OCI-LY3 (cell line): ENCODE results near the gene AXIN1.
"Not testable (repeated sequence)": the region's sequence is repeated elsewhere in the genome, so short reads cannot be mapped to it uniquely, and the experiment has no call there.

Experiments
- H2AFZ ChIP-seq: fragments of 200-600, 300-600 bp; shearing (Covaris generic); 2 replicates; pipeline ENCODE4 v1.6.0; 2014; ENCODE audit warnings: antibody characterized with exemption, low read depth, low read length
- H3K27ac ChIP-seq: fragments of 200-600, 300-600 bp; sonication (generic); 2 replicates; pipeline ENCODE4 v1.5.1; 2014; ENCODE audit warnings: mild to moderate bottlenecking, low read length, moderate library complexity, mixed read lengths
- H3K27me3 ChIP-seq: fragments of 200-600, 300-600 bp; sonication (generic); 2 replicates; pipeline ENCODE4 v1.6.1; 2014; ENCODE audit warnings: low read depth, low read length, mixed read lengths
- H3K36me3 ChIP-seq: fragments of 200-600, 300-600 bp; sonication (generic); replicated peaks from 2 replicates; pipeline ENCODE3; 2014; ENCODE audit warnings: low read depth, low read length, mixed read lengths
- H3K4me1 ChIP-seq: fragments of 300-600, 200-600 bp; sonication (generic); 2 replicates; pipeline ENCODE4 v1.6.1; 2014; ENCODE audit warnings: low read length, mixed read lengths
- H3K4me2 ChIP-seq: fragments of 200-600, 300-600 bp; sonication (generic); 2 replicates; pipeline ENCODE4 v1.6.1; 2014; ENCODE audit warnings: low read length, mixed read lengths
- H3K4me3 ChIP-seq: fragments of 300-600, 200-600 bp; sonication (generic); 2 replicates; pipeline ENCODE4 v1.5.1; 2014; ENCODE audit warnings: antibody characterized with exemption, mild to moderate bottlenecking, low read length, moderate library complexity
- H3K79me2 ChIP-seq: fragments of 300-600, 200-600 bp; shearing (Covaris generic); 2 replicates; pipeline ENCODE4 v1.6.1; 2014; ENCODE audit warnings: mild to moderate bottlenecking, low read length, mixed read lengths
- H3K9ac ChIP-seq: fragments of 300-600, 200-600 bp; shearing (Covaris generic); 2 replicates; pipeline ENCODE4 v1.6.0; 2014; ENCODE audit warnings: mild to moderate bottlenecking, low read length, moderate library complexity
- H3K9me3 ChIP-seq: fragments of 200-600, 300-600 bp; shearing (Covaris generic); 2 replicates; pipeline ENCODE4 v1.6.1; 2014; ENCODE audit warnings: low read length, mixed read lengths; ENCODE audit not compliant: insufficient read depth
- H4K20me1 ChIP-seq: fragments of 200-600, 300-600 bp; sonication (generic); 2 replicates; pipeline ENCODE4 v1.6.1; 2016; ENCODE audit warnings: low read length, mixed read lengths; ENCODE audit not compliant: insufficient read depth
- CTCF ChIP-seq: fragments of 200-600, 300-600 bp; sonication (generic); IDR thresholded peaks from 2 replicates; pipeline ENCODE4 v1.5.1; 2014; ENCODE audit warnings: antibody characterized with exemption, low read length, low read depth
- EZH2phosphoT487 ChIP-seq: fragments of 200-600 bp; shearing (Covaris generic); IDR thresholded peaks from 2 replicates; pipeline ENCODE4 v1.6.1; 2018; ENCODE audit warnings: antibody characterized with exemption, mixed run types, low read depth

Gene AXIN1

GRCh38 chr16:337975-338575 lies 14.4 kb downstream of the AXIN1 start:
- Histone ChIP-seq H3K27ac (no peak overlapping the region), H3K36me3 (peaks cover 3% of the 10 kb centered on the region), H3K79me2 (peaks cover 82% of the 10 kb centered on the region), H2AFZ (no peak overlapping the region), H3K9ac (no peak overlapping the region), H3K4me2 (no peak overlapping the region), H3K4me3 (no peak overlapping the region), H3K27me3 (no peaks in the 10 kb centered on the region), H3K4me1 (no peaks in the 10 kb centered on the region), H3K9me3 (no peaks in the 10 kb centered on the region), H4K20me1 (peaks cover 51% of the 10 kb centered on the region)
- TF ChIP-seq EZH2phosphoT487 (no peak), CTCF (no peak)

GRCh38 chr16:337437-337836 lies 15.1 kb downstream of the AXIN1 start:
- Histone ChIP-seq H3K4me3 (no peak overlapping the region), H3K79me2 (peaks cover 80% of the 10 kb centered on the region), H4K20me1 (peaks cover 44% of the 10 kb centered on the region), H3K4me1 (no peaks in the 10 kb centered on the region), H3K36me3 (no peaks in the 10 kb centered on the region), H2AFZ (no peak overlapping the region), H3K4me2 (no peak overlapping the region), H3K27ac (no peak overlapping the region), H3K9me3 (no peaks in the 10 kb centered on the region), H3K9ac (no peak overlapping the region), H3K27me3 (no peaks in the 10 kb centered on the region)
- no peak for TF ChIP-seq EZH2phosphoT487
- TF ChIP-seq CTCF, result no peak

- no peaks in the 10 kb centered on the region for H3K36me3 ChIP-seq
- H4K20me1 ChIP-seq, result peaks cover 47% of the 10 kb centered on the region
- H3K9me3 ChIP-seq, result no peaks in the 10 kb centered on the region
- peaks cover 81% of the 10 kb centered on the region for H3K79me2 ChIP-seq
- H3K27me3 ChIP-seq, result no peaks in the 10 kb centered on the region
- TF ChIP-seq CTCF, result no peak
- no peak overlapping the region for H2AFZ ChIP-seq
- H3K9ac ChIP-seq, result no peak overlapping the region
- H3K27ac ChIP-seq, result no peak overlapping the region
- H3K4me2 ChIP-seq, result no peak overlapping the region
- no peaks in the 10 kb centered on the region for H3K4me1 ChIP-seq
- no peak overlapping the region for H3K4me3 ChIP-seq
These were observed 16.3 kb downstream of the AXIN1 start for GRCh38 chr16:336269-336668.

- H3K4me2 ChIP-seq, H2AFZ ChIP-seq, H3K9me3 ChIP-seq, H3K4me3 ChIP-seq, H3K27me3 ChIP-seq, H3K9ac ChIP-seq, H3K36me3 ChIP-seq, H3K27ac ChIP-seq, H3K4me1 ChIP-seq: not testable (repeated sequence)
- H4K20me1 ChIP-seq, result peaks cover 47% of the 10 kb centered on the region
- peaks cover 79% of the 10 kb centered on the region for H3K79me2 ChIP-seq
These were observed 17.5 kb downstream of the AXIN1 start for GRCh38 chr16:334861-335632.

GRCh38 chr16:334164-334832 lies 18.2 kb downstream of the AXIN1 start:
- not testable (repeated sequence) for H2AFZ ChIP-seq, H3K36me3 ChIP-seq, H3K9me3 ChIP-seq, H3K9ac ChIP-seq, H3K27me3 ChIP-seq, H3K4me3 ChIP-seq, H3K4me1 ChIP-seq, H3K4me2 ChIP-seq, H3K27ac ChIP-seq
- H3K79me2 ChIP-seq, result peaks cover 72% of the 10 kb centered on the region
- peaks cover 42% of the 10 kb centered on the region for H4K20me1 ChIP-seq
